HG03442 (cell line): ENCODE measurements around the gene CRIM1.

ENCODE experiments used
- ATAC-seq: cut with Tn5 transposase; IDR thresholded peaks from one replicate; pipeline ENCODE4 v1.9.1; 2021; ENCODE audit warnings: mild to moderate bottlenecking, moderate library complexity; ENCODE audit not compliant: unreplicated experiment

The CRIM1 gene

DNA sequence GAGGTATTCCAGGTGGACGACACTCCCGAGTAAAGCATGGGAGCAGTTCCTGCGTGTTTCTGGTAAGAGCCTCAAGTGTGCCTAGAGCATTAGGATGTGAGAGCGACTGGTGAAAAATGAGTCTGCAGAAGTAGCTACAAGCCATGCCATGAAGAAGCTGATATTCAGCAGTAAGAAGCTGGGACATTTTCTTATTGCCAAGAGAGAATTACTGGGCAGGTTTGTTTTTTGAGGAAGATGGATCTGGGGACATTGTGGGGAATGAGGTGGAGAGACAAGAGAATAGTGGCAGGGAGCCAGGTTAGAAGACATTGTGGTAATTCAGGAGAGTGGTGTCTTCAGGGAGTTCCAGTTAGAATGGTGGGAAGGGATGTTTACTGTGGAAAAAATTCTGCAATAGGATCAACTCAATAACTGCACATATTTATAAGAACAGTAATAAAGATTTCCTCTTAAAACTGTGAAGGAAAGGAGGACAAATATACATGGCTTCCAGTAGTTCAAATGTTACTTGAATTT lies 38.2 kb downstream of the CRIM1 start:
- no peak for ATAC-seq

DNA sequence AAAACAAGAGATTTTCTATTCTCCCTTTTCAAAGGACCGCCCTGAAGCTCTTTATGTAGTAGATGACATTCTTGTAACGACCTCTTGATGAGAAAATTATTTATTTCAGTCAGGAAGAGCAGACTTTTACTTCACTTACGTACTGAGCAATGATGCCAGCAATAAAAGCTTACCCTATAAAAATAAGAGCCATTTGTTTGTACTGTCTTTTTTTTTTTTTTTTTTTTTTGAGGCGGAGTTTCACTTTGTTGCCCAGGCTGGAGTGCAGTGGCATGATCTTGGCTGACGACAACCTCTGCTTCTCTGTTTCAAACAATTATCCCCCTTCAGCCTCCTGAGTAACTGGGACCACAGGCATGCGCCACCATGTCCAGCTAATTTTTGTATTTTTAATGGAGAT lies 39.2 kb downstream of the CRIM1 start:
- no peak for ATAC-seq

GRCh38 chr2:36395866-36396265 lies 40.3 kb downstream of the CRIM1 start:
- ATAC-seq = no peak

DNA sequence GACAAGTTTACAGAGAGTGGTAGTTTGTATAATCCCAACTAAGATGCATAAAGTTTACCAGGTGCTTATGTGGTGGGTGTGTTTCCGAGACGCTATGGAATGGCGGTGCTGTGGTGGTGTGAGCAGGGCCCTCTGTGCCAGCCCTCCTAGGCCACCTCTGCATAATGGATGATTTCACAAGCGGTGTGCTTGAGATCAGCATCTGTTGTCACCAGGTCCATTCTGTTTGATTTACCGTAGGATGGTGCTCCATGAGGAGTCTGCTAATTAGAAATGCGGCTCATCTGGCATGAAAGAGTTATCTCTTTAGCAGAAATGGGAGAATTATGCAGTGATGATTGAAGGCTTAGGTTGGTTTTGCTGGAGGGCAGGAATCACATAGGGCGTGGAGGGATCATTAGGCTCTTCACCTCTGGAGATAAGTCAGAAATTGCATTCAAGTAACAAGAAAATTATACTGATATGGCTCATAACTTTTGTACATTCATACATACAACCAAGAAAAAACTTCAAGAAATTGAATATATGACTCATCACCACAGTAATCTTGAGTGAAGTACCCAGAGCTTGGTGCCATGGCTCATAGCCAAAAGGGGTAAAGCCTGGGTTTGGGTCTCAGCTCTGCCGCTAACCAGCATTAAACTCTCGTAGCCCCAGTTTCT lies 41.4 kb downstream of the CRIM1 start:
- no peak for ATAC-seq

GRCh38 chr2:36397728-36398413 lies 42.3 kb downstream of the CRIM1 start:
- no peak for ATAC-seq

GRCh38 chr2:36399050-36399449 lies 43.5 kb downstream of the CRIM1 start:
- ATAC-seq = no peak

DNA sequence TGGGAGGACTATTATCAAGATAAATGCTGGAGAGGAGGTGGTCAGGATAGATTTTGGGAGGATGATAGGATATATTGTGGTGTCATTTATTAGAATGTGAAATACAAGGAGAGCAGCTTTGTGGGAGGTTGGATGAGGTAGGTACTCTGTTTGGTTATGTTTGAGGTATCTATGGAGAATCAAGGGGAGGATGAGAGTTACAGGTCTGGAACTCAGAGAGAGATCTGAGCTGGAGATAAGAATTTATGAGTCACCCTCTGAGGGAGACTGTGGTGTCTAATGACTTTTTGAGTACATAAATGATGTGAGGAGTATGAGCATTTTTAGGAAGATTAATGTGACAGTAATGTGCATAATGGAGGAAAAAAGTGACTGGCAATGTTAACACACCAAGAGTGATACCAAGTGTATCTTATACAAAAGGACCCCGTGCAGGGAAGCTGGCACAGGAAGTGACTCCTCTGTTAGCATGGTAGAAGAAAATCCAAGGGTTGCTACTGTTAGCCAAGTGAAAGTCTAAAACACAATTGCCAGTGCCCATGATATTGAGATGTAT lies 48.2 kb downstream of the CRIM1 start:
- ATAC-seq = peak; percentile 62

DNA sequence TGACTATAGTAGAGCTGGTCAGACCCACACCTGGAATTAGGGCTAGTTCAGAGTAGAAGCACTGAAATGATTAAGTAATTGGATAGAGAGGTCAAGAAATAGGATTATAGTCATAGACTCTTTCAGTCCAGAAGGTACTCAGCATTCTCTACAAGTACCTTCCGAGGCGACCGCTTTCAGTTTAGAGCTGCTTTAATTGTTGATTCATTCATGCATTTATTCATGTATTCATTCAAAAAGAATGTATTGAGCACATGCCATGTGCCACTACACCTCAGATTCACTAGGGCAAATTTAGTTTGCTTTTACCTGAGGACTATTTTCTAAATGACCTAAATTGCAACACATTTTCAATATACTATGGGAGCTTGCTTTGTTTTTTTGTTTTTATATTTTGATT lies 48.7 kb downstream of the CRIM1 start:
- ATAC-seq = no peak

GRCh38 chr2:36404754-36405153 lies 49.2 kb downstream of the CRIM1 start:
- ATAC-seq = peak; percentile 53

- ATAC-seq = peak; percentile 7
Observed at GRCh38 chr2:36405183-36405582, 49.6 kb downstream of the CRIM1 start.

- ATAC-seq = no peak
Observed at GRCh38 chr2:36406296-36406695, 50.7 kb downstream of the CRIM1 start.

DNA sequence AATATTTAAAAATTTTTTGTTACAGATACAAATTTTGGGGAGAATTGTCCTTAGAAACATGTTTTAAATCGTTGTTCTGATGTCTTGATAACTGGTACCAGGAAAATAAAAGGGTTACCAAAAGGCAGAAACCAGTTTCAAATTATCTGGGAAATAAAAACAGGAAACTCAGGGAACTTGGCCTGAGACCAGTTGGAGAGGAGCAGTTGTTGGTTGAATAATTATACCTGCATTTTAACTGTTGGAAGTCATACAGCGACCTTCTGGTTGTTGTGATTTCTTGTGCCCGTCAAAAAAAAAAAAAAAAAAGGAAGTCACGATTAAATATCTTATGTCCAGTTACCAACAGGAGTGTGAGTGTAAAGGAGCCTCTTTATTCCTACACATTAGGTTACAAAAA lies 51.8 kb downstream of the CRIM1 start:
- ATAC-seq = no peak

GRCh38 chr2:36408198-36408703 lies 52.7 kb downstream of the CRIM1 start:
- no peak for ATAC-seq

DNA sequence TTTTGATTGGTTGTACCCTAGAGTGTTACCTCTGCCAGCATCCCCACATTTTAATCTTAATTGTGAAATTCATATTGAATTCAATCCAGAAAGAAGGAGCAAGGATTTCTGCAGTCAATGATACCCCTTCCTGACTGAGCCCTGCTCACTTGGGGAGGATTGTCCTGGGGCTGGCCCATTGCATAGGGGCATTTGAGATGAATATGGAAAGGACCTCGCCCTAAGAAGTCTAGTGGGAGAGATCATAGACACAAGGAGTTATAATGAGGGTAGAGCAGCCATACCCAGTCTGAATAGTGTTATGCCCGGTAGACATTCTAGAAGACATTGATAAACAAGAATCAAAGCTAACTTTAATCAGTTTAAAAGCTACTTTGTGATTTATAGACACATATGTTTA lies 53.8 kb downstream of the CRIM1 start:
- ATAC-seq = no peak

DNA sequence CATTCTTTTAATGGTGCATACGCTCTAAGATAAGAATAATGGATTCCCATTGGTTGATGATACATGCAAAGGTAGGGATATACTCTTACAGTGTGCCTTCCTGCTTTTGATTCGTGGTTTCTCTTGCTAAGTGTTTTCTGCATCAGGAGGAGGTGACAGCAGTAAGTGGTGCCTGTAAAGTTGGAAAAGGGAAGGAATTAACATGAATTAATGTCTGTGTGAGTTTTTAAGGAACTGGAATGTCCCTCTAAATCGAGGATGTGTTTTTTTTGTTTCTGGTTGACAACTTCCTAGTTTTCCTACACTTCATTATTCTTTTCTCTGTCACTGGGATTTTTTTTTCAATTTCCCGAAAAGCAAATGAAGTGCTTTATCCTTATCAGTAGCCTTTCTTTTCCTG lies 54.4 kb downstream of the CRIM1 start:
- no peak for ATAC-seq

GRCh38 chr2:36410681-36411080 lies 55.1 kb downstream of the CRIM1 start:
- no peak for ATAC-seq

- no peak for ATAC-seq
Observed at GRCh38 chr2:36411962-36412444, 56.4 kb downstream of the CRIM1 start.

DNA sequence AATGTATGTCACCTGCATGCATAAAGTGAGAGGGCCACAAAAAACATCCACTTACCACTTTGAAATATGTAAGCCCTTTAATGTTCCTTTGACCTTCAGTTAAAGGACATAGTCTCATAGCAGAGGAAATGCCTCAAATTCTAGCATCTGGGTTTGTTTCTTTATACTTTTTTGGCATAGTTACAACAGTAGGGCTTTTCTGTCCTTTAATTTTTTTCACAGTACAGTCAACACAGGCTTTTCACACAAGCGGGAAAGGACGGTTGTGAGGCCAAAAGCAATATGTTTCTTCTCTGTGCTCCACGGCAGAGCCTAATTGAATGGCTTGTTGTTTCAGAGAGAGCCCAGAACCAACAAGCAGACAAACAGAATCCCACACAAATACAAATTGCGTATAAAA lies 57.6 kb downstream of the CRIM1 start:
- ATAC-seq = no peak

DNA sequence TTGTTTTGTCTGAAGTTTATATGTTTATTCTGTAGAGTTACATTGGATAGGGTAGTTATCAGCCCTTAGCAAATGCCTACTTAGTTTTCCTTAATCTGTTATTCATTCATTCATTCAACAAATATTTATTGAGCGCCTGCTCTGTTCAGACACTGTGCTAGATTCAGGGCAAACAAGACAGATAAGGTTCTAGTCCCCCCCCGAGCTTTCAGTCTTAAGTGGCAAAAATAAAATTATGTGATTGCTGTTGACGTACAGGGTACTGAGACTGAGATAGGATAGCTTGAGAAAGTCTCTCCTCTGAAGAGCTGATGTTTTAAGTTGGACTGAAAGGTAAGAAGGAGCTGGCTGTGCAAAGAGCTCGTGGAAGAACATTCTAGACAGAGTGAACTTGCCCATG lies 58.7 kb downstream of the CRIM1 start:
- no peak for ATAC-seq

DNA sequence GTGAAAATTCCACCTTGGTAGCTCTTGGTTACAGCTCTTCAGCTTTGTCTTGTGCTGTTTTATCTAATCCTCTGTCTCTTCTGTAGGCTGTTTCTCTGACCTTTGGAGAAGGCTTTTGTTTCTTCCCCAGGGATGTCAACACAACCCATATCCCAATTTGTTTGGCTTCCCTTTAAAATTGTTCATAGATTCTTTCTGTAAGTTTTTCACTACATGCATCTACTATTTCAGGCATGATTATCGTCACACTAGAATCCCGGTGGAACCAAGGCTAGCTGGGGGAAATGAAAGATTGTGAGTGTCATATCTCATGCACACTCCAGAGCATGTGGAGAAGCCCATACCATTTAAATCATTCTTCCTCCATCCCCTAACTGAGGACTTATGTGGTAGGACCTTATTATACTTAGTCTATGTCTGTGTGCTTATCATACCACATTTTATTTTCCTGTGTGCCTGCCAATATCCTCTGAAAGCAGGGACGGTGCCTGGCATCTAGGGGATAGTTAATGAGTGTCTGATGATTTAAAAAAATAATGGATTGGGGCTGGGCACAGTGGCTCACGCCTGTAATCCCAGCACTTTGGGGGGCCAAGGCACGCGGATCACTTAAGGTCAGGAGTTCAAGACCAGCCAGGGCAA lies 59.9 kb downstream of the CRIM1 start:
- no peak for ATAC-seq

- no peak for ATAC-seq
Observed at GRCh38 chr2:36416370-36417165, 61.0 kb downstream of the CRIM1 start.
